SH-SY5Y (cell line): ENCODE data around the gene XRCC5.

ENCODE experiments used
- GATA2 ChIP-seq: IDR thresholded peaks from 2 replicates; pipeline ENCODE4 v1.6.1; 2011; ENCODE audit warnings: mild to moderate bottlenecking, low read depth, low read length
- GATA3 ChIP-seq: IDR thresholded peaks from 2 replicates; pipeline ENCODE4 v1.6.1; 2011; ENCODE audit warnings: low read depth, mild to moderate bottlenecking, low read length, moderate library complexity

Gene XRCC5

GRCh38 chr2:216206041-216206703, 97.0 kb downstream of the XRCC5 start:
- TF ChIP-seq GATA3: no peak

DNA sequence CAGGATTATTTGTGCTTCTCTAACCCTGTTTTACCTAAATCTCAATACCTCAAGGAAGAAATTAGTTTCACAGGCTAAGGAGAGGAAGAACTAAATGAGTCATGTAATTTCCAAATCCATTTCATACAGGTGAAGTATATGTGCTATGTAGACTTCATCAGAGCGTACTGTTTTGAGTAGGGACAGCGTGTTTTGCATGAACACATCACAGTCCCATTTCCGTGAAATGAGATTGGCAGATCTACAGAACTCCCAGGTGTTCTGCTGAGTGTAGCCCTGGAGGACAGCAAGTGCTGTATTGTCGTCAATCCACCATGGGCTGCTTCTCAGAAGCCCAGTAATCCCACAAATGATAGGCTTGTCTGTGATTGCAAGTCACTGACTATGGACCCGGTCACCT, 97.7 kb downstream of the XRCC5 start:
- TF ChIP-seq GATA3 (no peak), GATA2 (no peak)

DNA sequence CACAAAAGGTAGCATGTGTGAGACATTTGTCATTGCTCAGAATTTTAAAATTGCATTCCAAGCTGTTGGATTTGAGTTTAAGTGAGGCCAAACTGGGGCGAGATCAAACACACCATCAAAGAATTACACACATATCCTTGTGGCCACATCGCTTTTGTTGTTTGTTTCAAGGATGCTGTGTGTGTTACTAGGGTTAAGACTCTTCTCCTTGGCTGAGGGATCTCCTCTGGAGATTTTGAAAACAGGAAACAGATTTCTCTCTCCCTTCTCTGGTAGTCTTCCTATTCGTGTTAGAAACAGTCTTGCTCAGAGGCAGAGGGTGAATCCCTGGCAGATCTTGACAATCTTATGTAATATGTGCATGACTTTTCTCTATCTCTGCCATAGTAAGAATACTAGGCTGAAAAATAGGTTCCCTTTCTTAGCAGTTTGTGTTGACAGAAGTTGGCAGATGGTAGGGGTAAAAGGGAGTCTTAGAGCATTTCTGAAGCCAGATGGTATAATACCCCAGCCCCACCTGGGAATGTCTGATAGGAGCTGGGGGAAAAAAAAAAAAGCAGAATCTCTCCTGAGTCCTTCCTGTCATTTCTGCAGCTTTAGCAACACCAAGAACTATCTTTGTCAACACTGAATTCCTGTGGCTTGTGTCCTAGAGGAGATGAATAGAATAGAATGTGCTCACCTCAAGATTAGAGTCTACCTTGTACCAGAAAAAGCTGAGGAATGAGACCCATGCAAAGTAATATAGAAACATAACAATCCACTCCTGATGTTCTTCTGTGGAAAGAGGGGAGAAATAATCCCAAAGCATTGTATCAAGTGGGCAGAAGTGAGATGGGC, 101.8 kb downstream of the XRCC5 start:
- TF ChIP-seq GATA2 (no peak), GATA3 (no peak)

DNA sequence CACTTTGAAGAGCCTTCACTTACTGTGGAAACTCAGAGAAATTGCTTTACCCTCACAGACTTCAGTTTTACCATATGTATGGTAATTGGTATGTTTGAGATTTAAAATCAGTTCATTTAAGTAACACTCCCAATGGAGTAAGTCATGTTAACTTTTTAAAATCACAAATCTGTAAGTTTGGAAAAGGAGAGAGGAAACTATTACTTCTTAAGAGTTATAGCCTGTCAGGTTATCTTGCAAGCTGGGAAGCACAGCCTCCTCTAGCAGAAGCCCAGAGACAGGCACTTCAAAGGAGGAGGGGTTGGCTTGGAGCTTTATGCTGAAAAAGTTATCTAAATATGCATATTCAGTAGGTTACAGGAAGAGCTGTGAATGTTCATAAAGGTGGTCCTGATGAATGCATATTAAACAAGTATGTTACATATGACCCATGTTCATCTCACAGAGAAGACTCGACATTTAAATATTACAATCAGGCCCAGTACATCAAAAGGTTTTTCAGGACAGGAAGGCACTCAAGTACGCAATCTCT, 102.5 kb downstream of the XRCC5 start:
- TF ChIP-seq GATA3 (no peak), GATA2 (no peak)

- no peak for TF ChIP-seq GATA3
- no peak for TF ChIP-seq GATA2
These were observed 105.6 kb downstream of the XRCC5 start for GRCh38 chr2:216214768-216215167.

- no peak for TF ChIP-seq GATA2
- no peak for TF ChIP-seq GATA3
These were observed 106.7 kb downstream of the XRCC5 start for GRCh38 chr2:216215658-216216390.

DNA sequence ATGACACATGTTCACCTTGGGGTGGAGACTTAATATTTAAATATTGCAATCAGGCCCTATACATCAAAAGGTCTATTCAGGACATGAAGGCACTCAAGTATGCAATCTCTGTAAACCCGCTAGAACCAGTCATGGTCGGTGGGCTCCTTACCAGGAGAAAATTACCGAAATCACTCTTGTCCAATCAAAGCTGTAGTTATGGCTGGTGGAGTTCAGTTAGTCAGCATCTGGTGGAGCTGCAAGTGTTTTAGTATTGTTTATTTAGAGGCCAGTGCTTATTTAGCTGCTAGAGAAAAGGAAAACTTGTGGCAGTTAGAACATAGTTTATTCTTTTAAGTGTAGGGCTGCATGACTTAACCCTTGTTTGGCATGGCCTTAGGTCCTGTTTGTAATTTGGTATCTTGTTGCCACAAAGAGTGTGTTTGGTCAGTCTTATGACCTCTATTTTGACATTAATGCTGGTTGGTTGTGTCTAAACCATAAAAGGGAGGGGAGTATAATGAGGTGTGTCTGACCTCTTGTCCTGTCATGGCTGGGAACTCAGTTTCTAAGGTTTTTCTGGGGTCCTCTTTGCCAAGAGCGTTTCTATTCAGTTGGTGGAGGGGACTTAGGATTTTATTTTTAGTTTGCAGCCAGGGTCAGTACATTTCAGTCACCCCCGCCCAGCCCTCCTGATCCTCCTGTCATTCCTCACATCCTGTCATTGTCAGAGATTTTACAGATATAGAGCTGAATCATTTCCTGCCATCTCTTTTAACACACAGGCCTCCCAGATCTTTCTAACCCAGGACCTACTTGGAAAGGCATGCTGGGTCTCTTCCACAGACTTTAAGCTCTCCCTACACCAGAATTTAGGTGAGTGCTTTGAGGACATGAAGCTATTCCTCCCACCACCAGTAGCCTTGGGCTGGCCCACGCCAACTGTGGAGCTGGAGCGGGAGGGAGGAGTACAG, 108.1 kb downstream of the XRCC5 start:
- TF ChIP-seq GATA2: peak; percentile 89
- TF ChIP-seq GATA3: peak; percentile 69

- TF ChIP-seq GATA2 (no peak), GATA3 (no peak)
These were observed 108.7 kb downstream of the XRCC5 start for GRCh38 chr2:216217904-216218260.

- TF ChIP-seq GATA3: no peak
- peak; percentile 56; the same call in 1 of the 2 replicates for TF ChIP-seq GATA2
These were observed 110.7 kb downstream of the XRCC5 start for GRCh38 chr2:216219861-216220260.

- no peak for TF ChIP-seq GATA2
- TF ChIP-seq GATA3: no peak
These were observed 111.8 kb downstream of the XRCC5 start for GRCh38 chr2:216220976-216221375.

DNA sequence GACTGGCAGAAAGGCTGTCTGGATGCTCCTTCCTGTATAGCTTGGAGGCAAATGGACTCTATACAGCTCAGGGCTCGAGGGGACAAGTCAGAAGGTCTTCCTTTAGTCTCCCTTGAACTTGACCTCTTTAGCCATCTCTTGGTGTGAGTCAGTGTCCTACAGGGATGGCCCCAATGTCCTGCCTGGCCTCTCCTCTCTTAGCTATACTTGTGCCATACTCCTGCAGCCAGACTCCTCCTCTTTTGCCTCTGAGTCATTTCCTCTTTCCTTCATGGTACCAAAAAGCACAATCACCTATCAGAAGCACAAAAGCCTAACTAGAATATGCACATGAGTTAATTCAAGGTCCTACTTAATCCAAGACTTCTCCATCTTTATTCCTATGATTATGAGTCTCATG, 112.7 kb downstream of the XRCC5 start:
- no peak for TF ChIP-seq GATA3
- TF ChIP-seq GATA2: no peak

- TF ChIP-seq GATA2: no peak
- TF ChIP-seq GATA3: no peak
These were observed 113.7 kb downstream of the XRCC5 start for GRCh38 chr2:216222650-216223352.

DNA sequence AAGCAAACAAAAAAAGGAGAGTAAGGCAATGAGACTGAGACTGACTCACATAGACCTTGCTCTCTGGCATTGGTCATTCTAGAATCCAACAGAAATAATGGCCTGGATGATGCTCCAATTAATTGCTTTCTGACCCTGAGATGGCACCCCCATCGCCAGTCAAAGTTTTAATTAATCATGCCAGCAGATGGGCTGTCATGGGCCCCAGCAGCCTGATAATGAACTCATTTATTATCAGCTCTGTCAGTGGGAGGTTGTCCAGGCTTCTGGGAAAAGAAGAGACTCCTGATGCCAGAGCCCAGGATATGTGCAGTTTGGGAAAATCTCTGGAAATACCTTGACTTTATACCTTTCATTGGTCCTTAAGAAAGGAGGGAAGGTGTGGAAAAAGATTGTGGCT, 115.2 kb downstream of the XRCC5 start:
- TF ChIP-seq GATA3 (no peak), GATA2 (no peak)
